Mesenchymal stem cell (in vitro differentiated cells and primary cell): ENCODE results near the gene MACROD2.

Source experiments
- DNase-seq: peaks from one replicate; pipeline ENCODE4 v3.0.0-alpha.2; 2013
- H2AFZ ChIP-seq: one replicate; pipeline ENCODE4 v1.6.1; 2013; ENCODE audit warnings: low read depth, mild to moderate bottlenecking, control low read depth, inconsistent platforms, low read length, moderate library complexity
- H2AK5ac ChIP-seq: 2 replicates; pipeline ENCODE4 v1.6.1; 2013; ENCODE audit warnings: low read length, moderate library complexity, mild to moderate bottlenecking, inconsistent platforms; ENCODE audit not compliant: severe bottlenecking
- H2BK120ac ChIP-seq: one replicate; pipeline ENCODE4 v1.6.1; 2013; ENCODE audit warnings: low read depth, mild to moderate bottlenecking, inconsistent platforms, low read length, moderate library complexity
- H2BK12ac ChIP-seq, 2 experiments: one replicate each; pipeline ENCODE4 v1.6.1; 2013; ENCODE audit warnings: inconsistent platforms in 2 of 2, low read length in 2 of 2, mild to moderate bottlenecking in 2 of 2, moderate library complexity in 2 of 2, control low read depth in 1 of 2
- H2BK15ac ChIP-seq: one replicate; pipeline ENCODE4 v1.6.1; 2013; ENCODE audit warnings: mild to moderate bottlenecking, low read depth, inconsistent platforms; ENCODE audit not compliant: poor library complexity, severe bottlenecking
- H2BK5ac ChIP-seq: 2 replicates; pipeline ENCODE4 v1.6.1; 2013; ENCODE audit warnings: low read depth, mild to moderate bottlenecking, low read length, control low read depth, inconsistent platforms; ENCODE audit not compliant: poor library complexity, severe bottlenecking
- H3K14ac ChIP-seq, 2 experiments: one replicate each; pipeline ENCODE4 v1.6.1; 2013; ENCODE audit warnings: inconsistent platforms in 2 of 2, low read length in 2 of 2, control low read depth in 1 of 2, mild to moderate bottlenecking in 1 of 2, moderate library complexity in 1 of 2
- H3K18ac ChIP-seq, 2 experiments: one replicate each; pipeline ENCODE4 v1.6.1; 2013; ENCODE audit warnings: inconsistent platforms in 2 of 2, low read length in 2 of 2, control low read depth in 1 of 2, low read depth in 1 of 2, mild to moderate bottlenecking in 1 of 2
- H3K23ac ChIP-seq, 2 experiments: one replicate each; pipeline ENCODE4 v1.6.1; 2013; ENCODE audit warnings: inconsistent platforms in 2 of 2, low read length in 2 of 2, mild to moderate bottlenecking in 2 of 2, moderate library complexity in 2 of 2, control low read depth in 1 of 2
- H3K27ac ChIP-seq: 2 replicates; pipeline ENCODE4 v1.5.1; 2013; ENCODE audit warnings: mild to moderate bottlenecking, moderate library complexity, low read length, control low read depth, inconsistent platforms; ENCODE audit not compliant: poor library complexity, severe bottlenecking
- H3K27me3 ChIP-seq, 2 experiments: 2 replicates each; pipeline versions ENCODE4 v1.6.1 to v1.7.0; 2013; ENCODE audit warnings: low read length in 2 of 2, mild to moderate bottlenecking in 2 of 2, moderate library complexity in 2 of 2, control low read depth in 1 of 2, inconsistent platforms in 1 of 2; ENCODE audit not compliant: control insufficient read depth in 1 of 2, insufficient read depth in 1 of 2
- H3K36me3 ChIP-seq, 2 experiments: 2 replicates each; pipeline versions ENCODE4 v1.6.1 to v1.7.0; 2013; ENCODE audit warnings: low read length in 2 of 2, control low read depth in 1 of 2, inconsistent platforms in 1 of 2, low read depth in 1 of 2, mild to moderate bottlenecking in 1 of 2; ENCODE audit not compliant: insufficient read depth in 2 of 2, control insufficient read depth in 1 of 2
- H3K4ac ChIP-seq, 2 experiments: one replicate each; pipeline ENCODE4 v1.6.1; 2013; ENCODE audit warnings: inconsistent platforms in 2 of 2, low read length in 2 of 2, mild to moderate bottlenecking in 2 of 2, moderate library complexity in 2 of 2, control low read depth in 1 of 2, low read depth in 1 of 2
- H3K4me1 ChIP-seq: 2 replicates; pipeline ENCODE4 v1.6.1; 2013; ENCODE audit warnings: low read depth, low read length, control low read depth; ENCODE audit not compliant: control insufficient read depth, insufficient read depth
- H3K4me2 ChIP-seq: 2 replicates; pipeline ENCODE4 v1.6.1; 2013; ENCODE audit warnings: low read length, mild to moderate bottlenecking, inconsistent platforms; ENCODE audit not compliant: poor library complexity, severe bottlenecking
- H3K4me3 ChIP-seq, 2 experiments: 2 replicates each; pipeline versions ENCODE4 v1.5.1 to v1.7.0; 2013; ENCODE audit warnings: low read length in 2 of 2, mild to moderate bottlenecking in 2 of 2, control low read depth in 1 of 2, low read depth in 1 of 2; ENCODE audit not compliant: insufficient read depth in 1 of 2
- H3K79me1 ChIP-seq: replicated peaks from 2 replicates; pipeline ENCODE4 v1.6.1; 2013; ENCODE audit warnings: mild to moderate bottlenecking, control low read depth, low read length, inconsistent platforms; ENCODE audit not compliant: poor library complexity, severe bottlenecking
- H3K9ac ChIP-seq: 2 replicates; pipeline ENCODE4 v1.7.0; 2013; ENCODE audit warnings: mild to moderate bottlenecking, low read length, moderate library complexity
- H3K9me3 ChIP-seq: 2 replicates; pipeline ENCODE4 v1.7.0; 2013; ENCODE audit warnings: mild to moderate bottlenecking, low read length; ENCODE audit not compliant: control insufficient read depth
- H4K8ac ChIP-seq: one replicate; pipeline ENCODE4 v1.6.1; 2013; ENCODE audit warnings: inconsistent platforms, mild to moderate bottlenecking, low read length, moderate library complexity
- H4K91ac ChIP-seq: one replicate; pipeline ENCODE4 v1.6.1; 2013; ENCODE audit warnings: mild to moderate bottlenecking, low read length, inconsistent platforms
- WGBS: methylation state at CpG from one replicate; pipeline ENCODE4 v1.1.7; 2013; ENCODE audit warnings: mixed read lengths; 5-methylcytosine and 5-hydroxymethylcytosine counted together

MACROD2 gene

DNA sequence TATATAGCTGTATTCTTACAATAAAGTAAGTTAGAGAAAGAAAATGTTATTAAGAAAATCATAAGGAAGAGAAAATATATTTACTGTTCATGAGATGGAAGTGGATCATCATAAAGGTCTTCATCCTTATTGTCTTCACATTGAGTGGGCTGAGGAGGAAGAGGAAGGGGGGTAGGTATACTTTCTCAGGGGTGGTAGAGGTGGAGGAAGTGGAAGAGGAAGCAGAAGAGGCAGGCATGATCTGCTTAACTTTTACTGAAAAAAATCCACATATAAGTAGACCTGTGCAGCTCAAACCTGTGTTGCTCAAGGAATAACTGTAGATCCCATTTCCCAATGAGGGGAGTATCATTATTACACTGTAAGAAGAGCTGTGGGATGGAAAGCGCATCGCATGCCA lies 1863.7 kb downstream of the MACROD2 start:
- H3K9ac ChIP-seq: no peak overlapping the region
- DNase-seq: no peak
- 100% methylated on average over 2 of the region's 2 CpGs for WGBS
- H3K4ac ChIP-seq: no peak overlapping the region
- H2AFZ ChIP-seq: no peak overlapping the region
- H4K8ac ChIP-seq: no peak overlapping the region
- H2BK15ac ChIP-seq: no peak overlapping the region
- H3K14ac ChIP-seq: no peak overlapping the region
- H3K79me1 ChIP-seq: no peaks in the 10 kb centered on the region
- no peak overlapping the region for H4K91ac ChIP-seq
- no peak overlapping the region for H3K23ac ChIP-seq
- no peak overlapping the region for H2BK5ac ChIP-seq
- no peak overlapping the region for H2BK12ac ChIP-seq
- H3K27ac ChIP-seq: no peak overlapping the region
- no peak overlapping the region for H3K4me3 ChIP-seq
- no peak overlapping the region for H3K18ac ChIP-seq
- no peak overlapping the region for H2BK120ac ChIP-seq
- H2AK5ac ChIP-seq: no peak overlapping the region
- peaks cover 3% of the 10 kb centered on the region for H3K4me1 ChIP-seq
- no peaks in the 10 kb centered on the region for H3K9me3 ChIP-seq
- no peak overlapping the region for H3K4me2 ChIP-seq
- no peaks in the 10 kb centered on the region for H3K27me3 ChIP-seq
- H3K36me3 ChIP-seq: no peaks in the 10 kb centered on the region

DNA sequence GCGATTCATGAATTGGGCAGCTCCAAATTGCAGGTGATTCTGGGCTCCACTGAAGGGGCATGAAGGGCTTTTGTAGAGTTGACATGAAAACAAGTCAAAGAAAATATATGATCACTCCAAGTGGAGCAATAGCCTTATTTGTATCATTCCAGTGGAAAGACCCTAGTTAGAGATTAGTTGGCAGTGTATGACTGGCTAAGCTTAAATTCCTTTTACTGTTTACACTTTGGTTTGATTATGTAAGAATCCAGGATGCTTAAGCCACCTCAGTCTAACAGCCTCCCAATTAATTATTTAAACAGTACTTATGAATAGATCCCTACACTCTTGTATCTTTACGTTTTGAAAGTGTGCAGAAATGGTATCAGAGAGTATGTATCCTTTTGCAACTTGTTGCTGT lies 1865.5 kb downstream of the MACROD2 start:
- H3K4ac ChIP-seq: no peak overlapping the region
- no peak for DNase-seq
- H2AK5ac ChIP-seq: no peak overlapping the region
- no peak overlapping the region for H3K4me2 ChIP-seq
- no peak overlapping the region for H2BK15ac ChIP-seq
- no peak overlapping the region for H4K8ac ChIP-seq
- no peak overlapping the region for H3K14ac ChIP-seq
- H2AFZ ChIP-seq: no peak overlapping the region
- peaks cover 5% of the 10 kb centered on the region for H3K9me3 ChIP-seq
- H3K27ac ChIP-seq: no peak overlapping the region
- H3K9ac ChIP-seq: no peak overlapping the region
- no peaks in the 10 kb centered on the region for H3K79me1 ChIP-seq
- no peak overlapping the region for H3K18ac ChIP-seq
- no peak overlapping the region for H2BK12ac ChIP-seq
- H3K4me3 ChIP-seq: no peak overlapping the region
- H2BK5ac ChIP-seq: no peak overlapping the region
- no peaks in the 10 kb centered on the region for H3K36me3 ChIP-seq
- peaks cover 3% of the 10 kb centered on the region for H3K4me1 ChIP-seq
- H3K27me3 ChIP-seq: no peaks in the 10 kb centered on the region
- H2BK120ac ChIP-seq: no peak overlapping the region
- 73% methylated on average over 1 of the region's 2 CpGs for WGBS
- no peak overlapping the region for H3K23ac ChIP-seq
- H4K91ac ChIP-seq: no peak overlapping the region

DNA sequence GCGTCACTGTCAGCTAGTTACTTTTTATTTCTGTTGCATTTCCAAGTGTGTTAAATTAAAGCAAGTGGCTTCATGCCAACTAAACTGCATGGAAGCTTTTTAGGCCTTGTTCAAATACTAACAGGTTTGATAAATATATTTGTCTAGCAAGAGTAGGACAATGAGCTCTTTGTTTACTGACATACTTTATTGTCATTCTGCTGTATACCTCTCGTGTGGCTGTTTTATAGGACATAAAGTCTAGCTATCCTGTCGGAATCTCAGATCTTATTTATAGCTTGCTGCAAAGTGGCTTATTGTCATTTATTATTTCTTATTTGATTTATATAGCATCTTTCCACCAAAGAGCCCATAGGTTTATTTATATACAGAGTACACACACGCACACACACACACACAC lies 1866.9 kb downstream of the MACROD2 start:
- no peaks in the 10 kb centered on the region for H3K79me1 ChIP-seq
- H3K27ac ChIP-seq: no peak overlapping the region
- no peak for DNase-seq
- H3K9me3 ChIP-seq: peaks cover 8% of the 10 kb centered on the region
- no peak overlapping the region for H2BK5ac ChIP-seq
- H3K14ac ChIP-seq: no peak overlapping the region
- H3K9ac ChIP-seq: no peak overlapping the region
- H3K4ac ChIP-seq: no peak overlapping the region
- H2BK120ac ChIP-seq: no peak overlapping the region
- no peak overlapping the region for H3K4me2 ChIP-seq
- no peak overlapping the region for H4K8ac ChIP-seq
- H3K4me1 ChIP-seq: peaks cover 3% of the 10 kb centered on the region
- H4K91ac ChIP-seq: no peak overlapping the region
- no peak overlapping the region for H2AK5ac ChIP-seq
- no peak overlapping the region for H3K18ac ChIP-seq
- no peak overlapping the region for H3K4me3 ChIP-seq
- no peak overlapping the region for H2AFZ ChIP-seq
- H3K36me3 ChIP-seq: no peaks in the 10 kb centered on the region
- no peak overlapping the region for H3K23ac ChIP-seq
- no peak overlapping the region for H2BK12ac ChIP-seq
- H3K27me3 ChIP-seq: no peaks in the 10 kb centered on the region
- H2BK15ac ChIP-seq: no peak overlapping the region
- 57% methylated on average over 1 of the region's 4 CpGs for WGBS

DNA sequence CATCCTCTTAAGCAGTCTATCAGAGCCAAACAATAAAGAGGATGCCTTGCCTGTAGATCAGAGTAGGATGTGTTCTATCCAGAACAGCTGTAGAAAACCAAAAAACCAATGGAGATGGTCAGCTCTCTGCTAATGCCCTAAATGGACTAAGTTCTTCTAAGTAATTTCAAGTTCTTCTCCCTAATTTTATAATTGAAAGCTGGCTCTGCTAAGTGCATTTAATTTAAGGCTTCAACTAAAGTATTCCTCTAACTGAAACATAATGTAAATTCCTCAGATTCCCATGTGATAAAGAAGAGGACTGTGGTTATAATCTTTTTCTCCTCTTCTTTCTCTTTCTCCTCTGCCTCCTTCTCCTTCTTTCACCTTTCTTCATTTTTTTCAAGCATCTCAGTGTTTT lies 1868.4 kb downstream of the MACROD2 start:
- DNase-seq: no peak
- H2AFZ ChIP-seq: no peak overlapping the region
- no peak overlapping the region for H3K4me2 ChIP-seq
- H4K91ac ChIP-seq: no peak overlapping the region
- no peak overlapping the region for H3K27ac ChIP-seq
- no peak overlapping the region for H3K14ac ChIP-seq
- no peak overlapping the region for H2BK5ac ChIP-seq
- no peak overlapping the region for H2BK15ac ChIP-seq
- H2AK5ac ChIP-seq: no peak overlapping the region
- H2BK12ac ChIP-seq: no peak overlapping the region
- H3K79me1 ChIP-seq: no peaks in the 10 kb centered on the region
- no peaks in the 10 kb centered on the region for H3K36me3 ChIP-seq
- peaks cover 14% of the 10 kb centered on the region for H3K9me3 ChIP-seq
- no peak overlapping the region for H3K18ac ChIP-seq
- no peak overlapping the region for H3K9ac ChIP-seq
- no peaks in the 10 kb centered on the region for H3K4me1 ChIP-seq
- H2BK120ac ChIP-seq: no peak overlapping the region
- H3K4ac ChIP-seq: no peak overlapping the region
- H4K8ac ChIP-seq: no peak overlapping the region
- H3K4me3 ChIP-seq: no peak overlapping the region
- no peaks in the 10 kb centered on the region for H3K27me3 ChIP-seq
- no peak overlapping the region for H3K23ac ChIP-seq
